OCI-LY1 (cell line): ENCODE data around the gene PTPRE.

Source experiments
- CTCF ChIP-seq: fragments of 200-600 bp; sonication (generic), shearing (Covaris generic); IDR thresholded peaks from 2 replicates; pipeline ENCODE4 v1.5.1; 2017; ENCODE audit warnings: mild to moderate bottlenecking, antibody characterized with exemption, low read length, moderate library complexity, mixed read lengths
- EZH2 ChIP-seq: fragments of 200-600 bp; sonication (generic), shearing (Covaris generic); IDR thresholded peaks from 2 replicates; pipeline ENCODE4 v1.8.0; 2017; ENCODE audit warnings: borderline replicate concordance, mixed run types, mild to moderate bottlenecking, antibody characterized with exemption, low read length, moderate library complexity, mixed read lengths

GRCh38 chr10:127906548-127907377 lies at the start of gene PTPRE:
- TF ChIP-seq CTCF (no peak; the same call in 1 of the 2 replicates), EZH2 (no peak)
